Lower leg skin (tissue), 4 donors: ENCODE results near the gene ME2. TPM values are rescaled to one million over a fixed set of nuclear protein-coding genes. Genes with fewer than 3 reads are reported as not detected.
"Not testable (repeated sequence)": the region's sequence is repeated elsewhere in the genome, so short reads cannot be mapped to it uniquely, and the experiment has no call there.

Source experiments
- DNase-seq, 2 donors: peaks; one replicate each; pipeline ENCODE4 v3.0.0-alpha.2; 2019; ENCODE audit warnings: low spot score in 2 of 2
- H3K4me3 ChIP-seq: fragments of 200-600 bp; sonication (generic); 2 replicates; pipeline ENCODE4 v1.5.1; 2017; ENCODE audit warnings: mild to moderate bottlenecking, low read depth; ENCODE audit not compliant: poor library complexity, severe bottlenecking
- POLR2A ChIP-seq, 2 donors: fragments of 450-650 bp; IDR thresholded peaks; one replicate each; pipeline ENCODE4 v1.6.1; 2016 to 2017; ENCODE audit warnings: antibody characterized with exemption in 2 of 2, mild to moderate bottlenecking in 1 of 2, moderate library complexity in 1 of 2
- WGBS, 2 donors: methylation state at CpG; one replicate each; pipeline ENCODE4 v1.1.5; 2018; 5-methylcytosine and 5-hydroxymethylcytosine counted together
- intact Hi-C: fragments of 100-400 bp; cut with DNase I; formaldehyde crosslinking; loops from one replicate; pipeline ENCODE4 v1.15.0; 2023; ENCODE audit warnings: low total_unique reads
- total RNA-seq, 4 donors: library from RNA; depleted of rRNA; stranded (reverse); fragments of >200 nt; gene quantifications; one replicate each; pipeline ENCODE4 v1.1.0, GENCODE V29; 2016

Gene ME2
- total RNA-seq, 4 donors from 2014 or later: 10.4 to 25.5 (median 21.4) TPM

DNA sequence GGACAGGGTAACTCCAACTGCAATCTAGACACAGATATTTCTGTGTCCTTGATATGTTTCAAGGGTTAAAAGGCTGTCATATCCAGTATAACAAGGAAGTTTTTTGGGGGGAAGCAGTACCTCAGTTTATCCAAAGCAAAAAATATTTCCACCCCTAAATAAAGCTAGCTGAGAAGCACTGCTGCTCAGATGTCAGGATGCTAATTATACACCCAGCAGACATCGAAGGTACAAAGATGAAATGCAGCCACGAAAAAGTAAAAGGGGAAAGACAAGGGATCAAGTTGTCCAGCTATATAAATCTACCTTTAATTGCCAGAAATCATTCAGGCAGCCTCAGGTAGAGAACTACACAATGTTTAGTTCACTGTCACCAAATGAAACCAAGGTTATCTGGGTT, 115.1 kb downstream of the ME2 start:
- no peak overlapping the region for H3K4me3 ChIP-seq
- no peak for TF ChIP-seq POLR2A (IDR thresholded peaks at IDR 0.05)
- DNase-seq: no peak
- intact Hi-C loops: no loop called here
- 65 to 73% methylated on average over 2 of the region's 2 CpGs for WGBS, 2 donors

DNA sequence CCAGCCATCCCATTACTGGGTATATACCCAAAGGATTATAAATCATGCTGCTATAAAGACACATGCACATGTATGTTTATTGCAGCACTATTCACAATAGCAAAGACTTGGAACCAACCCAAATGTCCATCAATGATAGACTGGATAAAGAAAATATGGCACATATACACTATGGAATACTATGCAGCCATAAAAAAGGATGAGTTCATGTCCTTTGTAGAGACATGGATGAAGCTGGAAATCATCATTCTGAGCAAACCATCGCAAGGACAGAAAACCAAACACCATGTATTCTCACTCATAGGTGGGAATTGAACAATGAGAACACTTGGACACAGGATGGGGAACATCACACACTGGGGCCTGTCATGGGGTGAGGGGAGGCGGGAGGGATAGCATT, 124.3 kb downstream of the ME2 start:
- 95 to 98% methylated on average over 2 of the region's 2 CpGs for WGBS, 2 donors
- H3K4me3 ChIP-seq, DNase-seq, intact Hi-C loops: not testable (repeated sequence)

Other genes starting within 250 kb of the ME2 start
- gene MRO, start 59.1 kb upstream of the ME2 start, total RNA-seq: under 1 TPM in 1 of 4 donors, not detected in 3; 0.10 TPM
- 10 to 100 TPM in 1 of 4 donors, 1 to 10 TPM in 3; 4.1 to 11.6 (median 8.3) TPM for gene ELAC1, start 88.9 kb downstream of the ME2 start, total RNA-seq
- 100 to 1,000 TPM; 101 to 171 (median 128) TPM for gene SMAD4, start 151.1 kb downstream of the ME2 start, total RNA-seq